Adrenal gland (tissue), 12 donors: ENCODE measurements around the gene LOXL1. TPM values are rescaled to one million over a fixed set of nuclear protein-coding genes. Genes with fewer than 3 reads are reported as not detected.

Experiments used
- DNase-seq, 7 donors: peaks; one replicate each; pipeline ENCODE4 v3.0.0-alpha.2; 2019 to 2020
- H3K27ac ChIP-seq, 5 donors: fragments of 200-600 bp; sonication (generic) in 4 of 5; 1 replicate in 3 of 5; 2 replicates in 2 of 5; pipeline versions ENCODE4 v1.5.1 to v1.8.0; 2016 to 2020; ENCODE audit warnings: mild to moderate bottlenecking in 1 of 5
- H3K27me3 ChIP-seq: fragments of 200-600 bp; 2 replicates; pipeline ENCODE4 v1.8.0; 2021
- H3K36me3 ChIP-seq, 2 donors: fragments of 200-600 bp; replicated peaks in 1 of 2; 1 replicate in 1 of 2; 2 replicates in 1 of 2; pipeline versions ENCODE4 v1.5.1 to v1.8.0; 2018 to 2022
- H3K4me1 ChIP-seq, 2 donors: fragments of 200-600 bp; replicated peaks in 1 of 2; 1 replicate in 1 of 2; 2 replicates in 1 of 2; pipeline versions ENCODE4 v1.5.1 to v1.8.0; 2018 to 2021
- H3K4me3 ChIP-seq, 4 donors: fragments of 200-600 bp; sonication (generic) in 3 of 4; one replicate each; pipeline ENCODE4 v1.5.1; 2016 to 2018
- H3K9me3 ChIP-seq, 3 donors: fragments of 200-600 bp; sonication (generic) in 1 of 3; replicated peaks in 1 of 3; 1 replicate in 2 of 3; 2 replicates in 1 of 3; pipeline versions ENCODE4 v1.5.1 to v1.8.0; 2016 to 2021
- CTCF ChIP-seq, 6 experiments: fragments of 450-650 bp in 4 of 6; fragments of 200-600 bp in 2 of 6; sonication (generic) in 1 of 6; IDR thresholded peaks; 1 replicate in 5 of 6; 2 replicates in 1 of 6; pipeline versions ENCODE4 v1.5.1 to v1.8.0; 2016 to 2021; ENCODE audit warnings: antibody characterized with exemption in 6 of 6, mild to moderate bottlenecking in 2 of 6, moderate library complexity in 1 of 6
- POLR2A ChIP-seq, 2 donors: fragments of 450-650 bp; IDR thresholded peaks; one replicate each; pipeline ENCODE4 v1.6.1; 2017; ENCODE audit warnings: antibody characterized with exemption in 2 of 2, mild to moderate bottlenecking in 2 of 2, moderate library complexity in 1 of 2
- WGBS, 4 donors: extraction: QIAGEN DNeasy Blood & Tissue Kit in 2 of 4; methylation state at CpG; one replicate each; pipeline versions ENCODE4 v1.1.5 to v1.1.7; 2013 to 2017; 5-methylcytosine and 5-hydroxymethylcytosine counted together
- intact Hi-C, 2 donors: fragments of 100-400 bp; cut with DNase I; formaldehyde crosslinking; loops; one replicate each; pipeline versions ENCODE4 v1.14.1 to v1.15.0; 2022 to 2023
- polyA plus RNA-seq, 3 donors: library from polyadenylated mRNA; stranded (reverse); fragments of 200-250 nt in 2 of 3; fragments of 350-450 nt in 1 of 3; fragmentation: Illumina TruSeq in 1 of 3; extraction: RNeasy Lipid Tissue Mini Kit (QIAGEN cat#74804) in 1 of 3; gene quantifications; one replicate each; pipeline ENCODE4 v1.2.3, GENCODE V29; 2013 to 2014
- total RNA-seq, 9 donors: library from RNA; depleted of rRNA in 4 of 9; stranded (reverse); fragments of >200 nt in 4 of 9; fragments of 120-200 nt in 1 of 9; fragmentation: NEBNext Ultra II Directional in 1 of 9; extraction: Animal tissue kit (Norgen Biotek cat#: 25700) in 1 of 9; gene quantifications; one replicate each; pipeline versions ENCODE4 v1.1.0 to v1.2.4, GENCODE V29; 2013 to 2023
- donor health status: healthy with polysubstance abuse.
- donor health status: Bipolar disorder and iron deficiency.
- donor health status: DM: yes; HTN: yes; CAD: no.
- donor health status: DM: no; HTN: no; CAD: no.
- donor health status: DM: no; HTN: no; CAD: no.
- donor health status: DM: yes; HTN: yes; CAD: no.

Gene LOXL1
- total and polyA plus RNA-seq, 12 donors, result 5.3 to 58.0 (median 10.9) TPM

GRCh38 chr15:73887481-73887880 is 38.8 kb upstream of the LOXL1 start:
- no peak for TF ChIP-seq POLR2A (IDR thresholded peaks at IDR 0.05)
- no peak for TF ChIP-seq CTCF (IDR thresholded peaks at IDR 0.05)
- no peak overlapping the region for H3K4me3 ChIP-seq
- H3K4me1 ChIP-seq, result no peaks in the 10 kb centered on the region
- H3K36me3 ChIP-seq, result no peaks in the 10 kb centered on the region
- no peak overlapping the region for H3K27ac ChIP-seq
- no peaks in the 10 kb centered on the region for H3K9me3 ChIP-seq
- no peak for DNase-seq
- 79 to 84% (median 81%) methylated on average over 1 to 7 of the region's 7 CpGs for WGBS, 4 donors
- intact Hi-C loops, result no loop called here
- peaks cover 4% of the 10 kb centered on the region for H3K27me3 ChIP-seq

DNA sequence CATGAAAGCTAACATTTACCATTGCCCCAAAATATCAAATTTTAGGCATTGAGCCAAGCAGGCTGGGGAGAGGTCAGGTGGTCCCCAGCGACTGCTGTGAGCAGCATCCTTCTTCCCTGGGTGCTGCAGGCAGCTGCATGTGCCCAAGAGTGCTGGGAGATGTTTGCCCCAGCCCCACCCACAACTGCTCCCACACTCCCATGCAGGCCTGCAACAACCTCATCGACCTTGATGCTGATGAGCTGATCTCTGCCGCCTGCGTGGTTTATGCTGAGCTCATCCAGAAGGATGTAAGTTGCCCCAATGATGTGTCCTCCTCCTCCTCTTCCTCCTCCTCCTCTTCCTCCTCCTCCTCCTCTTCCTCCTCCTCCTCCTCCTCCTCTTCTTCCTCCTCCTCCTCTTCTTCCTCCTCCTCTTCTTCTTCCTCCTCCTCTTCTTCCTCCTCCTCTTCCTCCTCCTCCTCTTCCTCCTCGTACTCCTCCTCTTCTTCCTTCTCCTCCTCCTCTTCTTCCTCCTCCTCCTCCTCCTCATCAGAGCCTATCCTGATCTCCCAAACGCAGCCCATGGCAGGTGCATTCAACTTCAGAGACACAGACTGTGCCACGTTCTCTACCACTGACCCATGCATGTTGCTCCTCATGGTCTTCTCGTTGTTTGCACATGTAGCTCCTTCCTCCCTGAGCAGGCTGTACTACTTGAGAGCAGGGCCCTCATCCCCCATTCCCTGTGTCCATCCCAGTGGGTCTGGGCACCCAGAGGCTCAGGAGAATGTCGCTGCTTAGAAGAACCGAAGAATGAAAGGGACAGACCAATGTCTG is 37.8 kb upstream of the LOXL1 start:
- no peak for TF ChIP-seq CTCF (IDR thresholded peaks at IDR 0.05)
- no peak for TF ChIP-seq POLR2A (IDR thresholded peaks at IDR 0.05)
- no peaks in the 10 kb centered on the region for H3K9me3 ChIP-seq
- no peak overlapping the region for H3K27ac ChIP-seq
- no peaks in the 10 kb centered on the region for H3K36me3 ChIP-seq
- H3K4me1 ChIP-seq, result no peaks in the 10 kb centered on the region
- 65 to 78% (median 70%) methylated on average over 10 of the region's 10 CpGs for WGBS, 4 donors
- intact Hi-C loops, result no loop called here
- no peaks in the 10 kb centered on the region for H3K27me3 ChIP-seq
- DNase-seq, result no peak
- no peak overlapping the region for H3K4me3 ChIP-seq

DNA sequence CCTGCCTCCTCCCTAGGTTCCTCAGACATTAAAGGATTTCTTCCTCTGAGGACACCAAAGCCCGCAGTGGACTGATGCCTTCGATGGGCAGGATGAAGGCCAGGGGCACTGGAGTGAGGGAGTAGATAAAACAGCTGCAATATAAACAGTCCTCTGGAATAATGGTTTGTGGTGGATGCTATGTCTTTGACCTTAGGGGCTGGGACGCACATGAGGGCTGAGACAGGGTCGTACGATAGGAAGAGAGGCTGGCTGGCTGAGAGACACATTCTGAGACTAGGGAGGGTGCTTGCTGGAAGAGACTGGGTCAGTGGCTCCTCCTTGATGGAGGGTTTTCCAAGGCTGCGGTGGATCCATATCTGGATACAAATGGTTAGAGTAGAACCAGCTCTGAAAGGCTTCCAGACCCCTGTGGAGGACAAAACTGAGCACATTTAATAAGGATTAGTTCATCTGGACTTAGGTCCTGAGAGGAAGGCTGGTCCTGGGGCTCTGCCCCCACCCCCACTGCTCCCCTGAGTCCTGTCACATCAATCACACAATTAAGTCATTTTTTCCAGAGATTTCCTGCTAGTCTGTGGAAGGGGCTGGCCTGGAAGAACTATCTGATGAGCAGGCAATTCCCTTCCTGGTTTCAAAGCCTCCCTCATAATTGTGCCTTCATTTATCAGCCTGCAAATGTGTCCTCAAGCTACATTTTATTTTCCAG is 37.1 kb upstream of the LOXL1 start:
- Histone ChIP-seq H3K9me3 (no peaks in the 10 kb centered on the region), H3K27me3 (no peaks in the 10 kb centered on the region), H3K4me1 (no peaks in the 10 kb centered on the region), H3K36me3 (no peaks in the 10 kb centered on the region), H3K27ac (no peak overlapping the region), H3K4me3 (no peak overlapping the region)
- DNase-seq, result no peak
- intact Hi-C loops, result no loop called here
- no peak for TF ChIP-seq CTCF (IDR thresholded peaks at IDR 0.05)
- no peak for TF ChIP-seq POLR2A (IDR thresholded peaks at IDR 0.05)
- 52 to 64% (median 61%) methylated on average over 6 of the region's 6 CpGs for WGBS, 4 donors

DNA sequence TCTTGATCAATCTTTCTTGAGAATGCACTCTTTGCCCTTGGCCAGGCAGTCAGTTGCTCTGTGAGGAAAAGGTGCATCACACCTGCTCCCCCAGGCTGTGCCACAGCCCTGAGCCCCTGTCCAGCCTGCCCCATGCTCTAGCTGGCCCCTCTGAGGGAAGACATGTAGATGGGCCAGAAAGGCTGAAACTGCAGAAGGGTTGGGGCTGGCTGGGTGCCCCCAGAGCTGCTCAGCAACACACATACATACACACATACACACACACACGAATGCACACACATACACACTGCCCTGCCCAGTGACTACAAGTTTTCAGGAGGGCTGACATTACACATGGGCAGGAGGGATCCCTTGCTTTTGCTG is 36.5 kb upstream of the LOXL1 start:
- WGBS, 4 donors, result 55 to 86% (median 71%) methylated on average over 1 of the region's 1 CpG
- H3K4me1 ChIP-seq, result no peaks in the 10 kb centered on the region
- H3K9me3 ChIP-seq, result no peaks in the 10 kb centered on the region
- H3K4me3 ChIP-seq, result no peak overlapping the region
- DNase-seq, result no peak
- intact Hi-C loops, result no loop called here
- TF ChIP-seq POLR2A (IDR thresholded peaks at IDR 0.05), result no peak
- no peak for TF ChIP-seq CTCF (IDR thresholded peaks at IDR 0.05)
- no peak overlapping the region for H3K27ac ChIP-seq
- H3K36me3 ChIP-seq, result no peaks in the 10 kb centered on the region
- H3K27me3 ChIP-seq, result no peaks in the 10 kb centered on the region
